WTC11 (cell line): Measurements from ENCODE around the gene DTD1. TPM values are rescaled to one million over a fixed set of nuclear protein-coding genes. Genes with fewer than 3 reads are reported as not detected.

ENCODE experiments used
- ATAC-seq: fragments of 200-7000 bp; cut with Tn5 transposase; 2 replicates; pipeline ENCODE4 v1.10.0; 2021; ENCODE audit warnings: mild to moderate bottlenecking, moderate library complexity
- CTCF ChIA-PET: fragments of 300-600 bp; sonication (Branson Sonifier 250); formaldehyde crosslinking; loops from one replicate; lab custom pipeline; 2021; ENCODE audit warnings: antibody characterized with exemption; lab: Charles Lee
- POLR2A ChIA-PET: fragments of 350-600 bp; sonication (Branson Sonifier 250); formaldehyde crosslinking; loops from one replicate; lab custom pipeline; 2021; ENCODE audit warnings: antibody characterized with exemption; lab: Charles Lee
- DNase-seq: peaks from one replicate; pipeline ENCODE4 v3.0.0; 2021; ENCODE audit warnings: low spot score
- H3K27ac Mint-ChIP-seq: 2 replicates; pipeline ENCODE4 v1.8.0; 2021; ENCODE audit warnings: mixed read lengths
- H3K27me3 Mint-ChIP-seq: 2 replicates; pipeline ENCODE4 v1.8.0; 2021; ENCODE audit warnings: low read depth, mild to moderate bottlenecking, moderate library complexity, mixed read lengths
- H3K36me3 Mint-ChIP-seq: 2 replicates; pipeline ENCODE4 v1.8.0; 2021; ENCODE audit warnings: mixed read lengths
- H3K4me1 Mint-ChIP-seq: 2 replicates; pipeline ENCODE4 v1.8.0; 2022; ENCODE audit warnings: mixed read lengths
- H3K4me3 Mint-ChIP-seq: 2 replicates; pipeline ENCODE4 v1.8.0; 2021; ENCODE audit warnings: mild to moderate bottlenecking, moderate library complexity, mixed read lengths
- H3K9me3 Mint-ChIP-seq: 2 replicates; pipeline ENCODE4 v1.8.0; 2021; ENCODE audit warnings: mixed read lengths
- AR ChIP-seq: fragments of 250-450 bp; sonication (Bioruptor Pico); IDR thresholded peaks from 2 replicates; pipeline ENCODE4 v1.9.0; 2021; ENCODE audit warnings: mild to moderate bottlenecking
- ELF4 ChIP-seq: sonication (generic); formaldehyde crosslinking; IDR thresholded peaks from 2 replicates; pipeline ENCODE4 v1.8.1; 2022; ENCODE audit warnings: low read depth, mild to moderate bottlenecking, moderate library complexity, missing genetic modification reagents
- ESRRA ChIP-seq: sonication (generic); formaldehyde crosslinking; IDR thresholded peaks from 2 replicates; pipeline ENCODE4 v1.8.1; 2022; ENCODE audit warnings: mild to moderate bottlenecking, missing genetic modification reagents, borderline replicate concordance
- ETV6 ChIP-seq: sonication (generic); formaldehyde crosslinking; IDR thresholded peaks from 2 replicates; pipeline ENCODE4 v1.8.1; 2022; ENCODE audit warnings: mild to moderate bottlenecking, missing genetic modification reagents
- FOXP4 ChIP-seq: sonication (generic); formaldehyde crosslinking; IDR thresholded peaks from 2 replicates; pipeline ENCODE4 v1.8.0; 2022; ENCODE audit warnings: mild to moderate bottlenecking, missing genetic modification reagents
- NFATC4 ChIP-seq: fragments of 250-450 bp; sonication (Bioruptor Pico); IDR thresholded peaks from 2 replicates; pipeline ENCODE4 v1.9.0; 2021; ENCODE audit warnings: mild to moderate bottlenecking
- NFYB ChIP-seq: sonication (generic); formaldehyde crosslinking; conservative IDR thresholded peaks from 2 replicates; pipeline ENCODE4 v1.8.0; 2022; ENCODE audit warnings: low read depth, missing genetic modification reagents
- RORB ChIP-seq: fragments of 250-450 bp; sonication (Bioruptor Pico); IDR thresholded peaks from 2 replicates; pipeline ENCODE4 v1.9.0; 2021; ENCODE audit warnings: mild to moderate bottlenecking
- SOX15 ChIP-seq: fragments of 250-450 bp; sonication (Bioruptor Pico); IDR thresholded peaks from 2 replicates; pipeline ENCODE4 v1.9.0; 2021; ENCODE audit warnings: mild to moderate bottlenecking
- ZBTB21 ChIP-seq: sonication (generic); formaldehyde crosslinking; IDR thresholded peaks from 2 replicates; pipeline ENCODE4 v1.8.1; 2023; ENCODE audit warnings: mild to moderate bottlenecking, missing genetic modification reagents, borderline replicate concordance
- ZMAT4 ChIP-seq: fragments of 250-450 bp; sonication (Bioruptor Pico); IDR thresholded peaks from 2 replicates; pipeline ENCODE4 v1.9.0; 2021; ENCODE audit warnings: mild to moderate bottlenecking
- ZNF121 ChIP-seq: sonication (generic); formaldehyde crosslinking; IDR thresholded peaks from 2 replicates; pipeline ENCODE4 v1.8.0; 2023; ENCODE audit warnings: missing genetic modification reagents
- ZNF317 ChIP-seq: sonication (generic); formaldehyde crosslinking; IDR thresholded peaks from 2 replicates; pipeline ENCODE4 v1.8.1; 2023; ENCODE audit warnings: low read depth, mild to moderate bottlenecking, moderate library complexity, missing genetic modification reagents, borderline replicate concordance
- ZNF396 ChIP-seq: fragments of 250-450 bp; sonication (Bioruptor Pico); IDR thresholded peaks from 2 replicates; pipeline ENCODE4 v1.8.0; 2021; ENCODE audit warnings: mild to moderate bottlenecking, moderate library complexity, borderline replicate concordance
- ZNF416 ChIP-seq: fragments of 250-450 bp; sonication (Bioruptor Pico); IDR thresholded peaks from 2 replicates; pipeline ENCODE4 v1.9.0; 2021; ENCODE audit warnings: mild to moderate bottlenecking, inconsistent platforms
- ZNF423 ChIP-seq: fragments of 250-450 bp; sonication (Bioruptor Pico); IDR thresholded peaks from 2 replicates; pipeline ENCODE4 v2.1.2; 2022; ENCODE audit warnings: mild to moderate bottlenecking, moderate library complexity
- ZNF671 ChIP-seq: fragments of 250-450 bp; sonication (Bioruptor Pico); IDR thresholded peaks from 2 replicates; pipeline ENCODE4 v1.8.0; 2021; ENCODE audit warnings: mild to moderate bottlenecking
- total RNA-seq: library from RNA; stranded (reverse); gene quantifications from 3 replicates; pipeline ENCODE4 v1.2.3, GENCODE V29; 2021
- TF ChIP-seq, protein P1 (sequence below): sonication (generic); formaldehyde crosslinking; IDR thresholded peaks from 2 replicates; pipeline ENCODE4 v1.8.1; 2022; ENCODE audit warnings: mild to moderate bottlenecking, missing genetic modification reagents, moderate library complexity, borderline replicate concordance
- TF ChIP-seq, protein P2 (sequence below): sonication (generic); formaldehyde crosslinking; IDR thresholded peaks from 2 replicates; pipeline ENCODE4 v1.8.0; 2022; ENCODE audit warnings: mild to moderate bottlenecking, missing genetic modification reagents
- TF ChIP-seq, protein P3 (sequence below): sonication (generic); formaldehyde crosslinking; IDR thresholded peaks from 2 replicates; pipeline ENCODE4 v1.8.1; 2022; ENCODE audit warnings: low read depth, mild to moderate bottlenecking, moderate library complexity, missing genetic modification reagents, borderline replicate concordance
- TF ChIP-seq, protein P4 (sequence below): fragments of 250-450 bp; sonication (Bioruptor Pico); IDR thresholded peaks from 2 replicates; pipeline ENCODE4 v2.1.2; 2022; ENCODE audit warnings: mild to moderate bottlenecking, moderate library complexity

The DTD1 gene
- total RNA-seq, 1 experiment from 2014 or later = 71.1 TPM

GRCh38 chr20:18623156-18623910 lies 35.5 kb downstream of the DTD1 start:
- no peak for DNase-seq
- no peak for ATAC-seq
- CTCF ChIA-PET = no interaction called here
- POLR2A ChIA-PET = no interaction called here
- Mint-ChIP-seq H3K36me3 (peaks cover 10% of the 10 kb centered on the region), H3K27ac (no peak overlapping the region), H3K9me3 (peaks cover 7% of the 10 kb centered on the region), H3K4me1 (no peaks in the 10 kb centered on the region), H3K27me3 (no peaks in the 10 kb centered on the region), H3K4me3 (no peak overlapping the region)
- TF ChIP-seq AR = no peak
- TF ChIP-seq ZNF121 (CRISPR knock-in tag) = no peak
- TF ChIP-seq, protein P1, sequence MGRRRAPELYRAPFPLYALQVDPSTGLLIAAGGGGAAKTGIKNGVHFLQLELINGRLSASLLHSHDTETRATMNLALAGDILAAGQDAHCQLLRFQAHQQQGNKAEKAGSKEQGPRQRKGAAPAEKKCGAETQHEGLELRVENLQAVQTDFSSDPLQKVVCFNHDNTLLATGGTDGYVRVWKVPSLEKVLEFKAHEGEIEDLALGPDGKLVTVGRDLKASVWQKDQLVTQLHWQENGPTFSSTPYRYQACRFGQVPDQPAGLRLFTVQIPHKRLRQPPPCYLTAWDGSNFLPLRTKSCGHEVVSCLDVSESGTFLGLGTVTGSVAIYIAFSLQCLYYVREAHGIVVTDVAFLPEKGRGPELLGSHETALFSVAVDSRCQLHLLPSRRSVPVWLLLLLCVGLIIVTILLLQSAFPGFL (CRISPR knock-in tag) = no peak
- TF ChIP-seq SOX15 (CRISPR knock-in tag) = no peak
- no peak for TF ChIP-seq ZBTB21 (CRISPR knock-in tag)
- no peak for TF ChIP-seq ZNF423 (CRISPR knock-in tag)
- TF ChIP-seq NFATC4 (CRISPR knock-in tag) = no peak
- no peak for TF ChIP-seq ZNF416 (CRISPR knock-in tag)
- TF ChIP-seq, protein P2, sequence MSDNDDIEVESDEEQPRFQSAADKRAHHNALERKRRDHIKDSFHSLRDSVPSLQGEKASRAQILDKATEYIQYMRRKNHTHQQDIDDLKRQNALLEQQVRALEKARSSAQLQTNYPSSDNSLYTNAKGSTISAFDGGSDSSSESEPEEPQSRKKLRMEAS (CRISPR knock-in tag) = no peak
- TF ChIP-seq, protein P3, sequence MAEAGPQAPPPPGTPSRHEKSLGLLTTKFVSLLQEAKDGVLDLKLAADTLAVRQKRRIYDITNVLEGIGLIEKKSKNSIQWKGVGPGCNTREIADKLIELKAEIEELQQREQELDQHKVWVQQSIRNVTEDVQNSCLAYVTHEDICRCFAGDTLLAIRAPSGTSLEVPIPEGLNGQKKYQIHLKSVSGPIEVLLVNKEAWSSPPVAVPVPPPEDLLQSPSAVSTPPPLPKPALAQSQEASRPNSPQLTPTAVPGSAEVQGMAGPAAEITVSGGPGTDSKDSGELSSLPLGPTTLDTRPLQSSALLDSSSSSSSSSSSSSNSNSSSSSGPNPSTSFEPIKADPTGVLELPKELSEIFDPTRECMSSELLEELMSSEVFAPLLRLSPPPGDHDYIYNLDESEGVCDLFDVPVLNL (CRISPR knock-in tag) = no peak
- TF ChIP-seq ZNF396 (CRISPR knock-in tag) = no peak
- no peak for TF ChIP-seq ZNF671 (CRISPR knock-in tag)
- TF ChIP-seq, protein P4, sequence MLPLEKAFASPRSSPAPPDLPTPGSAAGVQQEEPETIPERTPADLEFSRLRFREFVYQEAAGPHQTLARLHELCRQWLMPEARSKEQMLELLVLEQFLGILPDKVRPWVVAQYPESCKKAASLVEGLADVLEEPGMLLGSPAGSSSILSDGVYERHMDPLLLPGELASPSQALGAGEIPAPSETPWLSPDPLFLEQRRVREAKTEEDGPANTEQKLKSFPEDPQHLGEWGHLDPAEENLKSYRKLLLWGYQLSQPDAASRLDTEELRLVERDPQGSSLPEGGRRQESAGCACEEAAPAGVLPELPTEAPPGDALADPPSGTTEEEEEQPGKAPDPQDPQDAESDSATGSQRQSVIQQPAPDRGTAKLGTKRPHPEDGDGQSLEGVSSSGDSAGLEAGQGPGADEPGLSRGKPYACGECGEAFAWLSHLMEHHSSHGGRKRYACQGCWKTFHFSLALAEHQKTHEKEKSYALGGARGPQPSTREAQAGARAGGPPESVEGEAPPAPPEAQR (CRISPR knock-in tag) = no peak
- no peak for TF ChIP-seq RORB (CRISPR knock-in tag)
- no peak for TF ChIP-seq FOXP4 (CRISPR knock-in tag)
- TF ChIP-seq ETV6 = no peak
- TF ChIP-seq ELF4 (CRISPR knock-in tag) = no peak

- H3K9me3 Mint-ChIP-seq = peaks cover 7% of the 10 kb centered on the region
- no peaks in the 10 kb centered on the region for H3K4me1 Mint-ChIP-seq
- CTCF ChIA-PET = no interaction called here
- no peaks in the 10 kb centered on the region for H3K27me3 Mint-ChIP-seq
- DNase-seq (no peak), ATAC-seq (no peak)
- no peak overlapping the region for H3K27ac Mint-ChIP-seq
- H3K36me3 Mint-ChIP-seq = peaks cover 13% of the 10 kb centered on the region
- POLR2A ChIA-PET = no interaction called here
- H3K4me3 Mint-ChIP-seq = no peak overlapping the region
- TF ChIP-seq ZNF317 = no peak
- no peak for TF ChIP-seq NFYB (CRISPR knock-in tag)
- TF ChIP-seq, protein P2 (CRISPR knock-in tag) = no peak
- TF ChIP-seq ZMAT4 = no peak
- no peak for TF ChIP-seq AR
- TF ChIP-seq ESRRA = no peak
Observed at GRCh38 chr20:18624948-18625347, 37.1 kb downstream of the DTD1 start.
